ENCODE measurements around the gene OR4E1.

DNA sequence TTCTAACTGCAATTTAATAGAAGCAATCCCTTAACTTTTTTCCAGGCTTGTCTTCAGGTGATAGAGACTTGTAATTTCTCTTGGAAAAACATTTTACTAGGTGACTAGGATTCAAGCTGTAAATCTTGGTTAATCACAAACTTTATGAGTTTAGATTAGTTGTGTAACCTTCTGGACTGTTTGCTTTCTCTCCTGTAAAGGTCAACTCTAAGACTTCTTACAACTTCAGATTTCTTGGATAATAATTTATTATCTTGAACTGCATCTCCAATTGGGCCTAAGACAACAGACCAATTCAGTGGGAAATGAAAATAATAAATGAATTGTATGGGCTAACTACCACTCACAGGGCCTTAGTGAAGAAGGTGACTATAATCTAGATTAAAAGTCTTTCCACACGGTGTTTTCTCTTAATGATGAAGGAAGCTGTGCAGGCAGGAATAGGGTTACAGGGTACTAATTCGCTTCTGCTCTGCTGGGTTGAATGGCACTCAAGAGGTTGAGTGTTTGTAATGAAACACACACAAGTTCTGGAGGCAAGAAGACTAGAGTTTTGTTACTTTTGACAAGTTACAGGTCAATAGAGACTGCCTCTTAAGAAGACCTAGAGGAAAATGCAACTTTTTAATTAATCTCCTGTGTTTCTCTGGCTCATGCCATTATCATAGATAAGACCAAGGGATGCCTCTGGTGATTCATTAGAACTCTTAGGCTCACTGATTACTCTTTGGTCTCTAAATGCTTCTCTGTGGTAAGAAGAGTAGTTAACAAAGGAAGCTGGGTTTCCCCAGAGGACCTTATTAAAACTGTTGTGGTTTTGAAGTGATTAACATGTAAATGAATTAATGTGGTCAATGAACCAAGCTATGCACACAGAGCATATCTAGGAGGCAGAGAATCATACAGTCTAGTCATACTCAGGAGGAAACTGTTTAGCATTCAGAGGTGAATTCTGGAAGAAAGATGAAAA, 30.0 kb upstream of the OR4E1 start:
- no peak for TF ChIP-seq POLR2A (IDR thresholded peaks at IDR 0.05)
- TF ChIP-seq, protein P1, sequence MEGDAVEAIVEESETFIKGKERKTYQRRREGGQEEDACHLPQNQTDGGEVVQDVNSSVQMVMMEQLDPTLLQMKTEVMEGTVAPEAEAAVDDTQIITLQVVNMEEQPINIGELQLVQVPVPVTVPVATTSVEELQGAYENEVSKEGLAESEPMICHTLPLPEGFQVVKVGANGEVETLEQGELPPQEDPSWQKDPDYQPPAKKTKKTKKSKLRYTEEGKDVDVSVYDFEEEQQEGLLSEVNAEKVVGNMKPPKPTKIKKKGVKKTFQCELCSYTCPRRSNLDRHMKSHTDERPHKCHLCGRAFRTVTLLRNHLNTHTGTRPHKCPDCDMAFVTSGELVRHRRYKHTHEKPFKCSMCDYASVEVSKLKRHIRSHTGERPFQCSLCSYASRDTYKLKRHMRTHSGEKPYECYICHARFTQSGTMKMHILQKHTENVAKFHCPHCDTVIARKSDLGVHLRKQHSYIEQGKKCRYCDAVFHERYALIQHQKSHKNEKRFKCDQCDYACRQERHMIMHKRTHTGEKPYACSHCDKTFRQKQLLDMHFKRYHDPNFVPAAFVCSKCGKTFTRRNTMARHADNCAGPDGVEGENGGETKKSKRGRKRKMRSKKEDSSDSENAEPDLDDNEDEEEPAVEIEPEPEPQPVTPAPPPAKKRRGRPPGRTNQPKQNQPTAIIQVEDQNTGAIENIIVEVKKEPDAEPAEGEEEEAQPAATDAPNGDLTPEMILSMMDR (IDR thresholded peaks at IDR 0.05): no peak
- no peak for TF ChIP-seq EP300 (IDR thresholded peaks at IDR 0.05)

Data from sigmoid colon (tissue), 4 donors.